HG02610 (cell line): ENCODE data around the gene HTR4.

Source experiments
- ATAC-seq: cut with Tn5 transposase; IDR thresholded peaks from one replicate; pipeline ENCODE4 v1.9.1; 2021; ENCODE audit warnings: mild to moderate bottlenecking, moderate library complexity; ENCODE audit not compliant: unreplicated experiment

Gene HTR4

GRCh38 chr5:148438933-148439332 lies 215.4 kb downstream of the HTR4 start:
- no peak for ATAC-seq

GRCh38 chr5:148437249-148437648 lies 217.1 kb downstream of the HTR4 start:
- ATAC-seq = no peak

GRCh38 chr5:148436029-148436428 lies 218.3 kb downstream of the HTR4 start:
- ATAC-seq = no peak

DNA sequence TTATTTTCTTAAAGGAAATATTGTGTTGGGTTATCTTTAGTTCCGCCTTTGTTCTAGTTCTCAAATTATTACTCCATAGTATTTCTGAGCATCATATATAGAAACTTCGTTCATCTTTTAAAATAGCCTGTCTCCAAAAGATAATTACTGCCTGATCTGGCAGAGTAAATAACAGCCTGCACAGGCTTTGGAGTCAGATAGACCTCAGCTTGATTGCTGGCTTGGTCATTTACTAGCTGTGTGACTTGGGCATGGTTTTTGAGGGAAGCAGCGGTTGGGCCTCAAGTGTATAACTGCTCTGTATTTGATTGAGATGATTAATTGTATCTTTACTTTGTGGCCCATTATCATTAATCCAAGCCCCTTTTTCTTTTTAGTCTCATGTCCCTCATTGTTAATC lies 220.5 kb downstream of the HTR4 start:
- ATAC-seq = no peak
